ENCODE results near the gene DBP. TPM values are rescaled to one million over a fixed set of nuclear protein-coding genes. Genes with fewer than 3 reads are reported as not detected.
"Not testable (repeated sequence)": the region's sequence is repeated elsewhere in the genome, so short reads cannot be mapped to it uniquely, and the experiment has no call there.

DBP gene
- total RNA-seq, 2 donors from 2014 or later = 1.8 to 3.6 TPM

DNA sequence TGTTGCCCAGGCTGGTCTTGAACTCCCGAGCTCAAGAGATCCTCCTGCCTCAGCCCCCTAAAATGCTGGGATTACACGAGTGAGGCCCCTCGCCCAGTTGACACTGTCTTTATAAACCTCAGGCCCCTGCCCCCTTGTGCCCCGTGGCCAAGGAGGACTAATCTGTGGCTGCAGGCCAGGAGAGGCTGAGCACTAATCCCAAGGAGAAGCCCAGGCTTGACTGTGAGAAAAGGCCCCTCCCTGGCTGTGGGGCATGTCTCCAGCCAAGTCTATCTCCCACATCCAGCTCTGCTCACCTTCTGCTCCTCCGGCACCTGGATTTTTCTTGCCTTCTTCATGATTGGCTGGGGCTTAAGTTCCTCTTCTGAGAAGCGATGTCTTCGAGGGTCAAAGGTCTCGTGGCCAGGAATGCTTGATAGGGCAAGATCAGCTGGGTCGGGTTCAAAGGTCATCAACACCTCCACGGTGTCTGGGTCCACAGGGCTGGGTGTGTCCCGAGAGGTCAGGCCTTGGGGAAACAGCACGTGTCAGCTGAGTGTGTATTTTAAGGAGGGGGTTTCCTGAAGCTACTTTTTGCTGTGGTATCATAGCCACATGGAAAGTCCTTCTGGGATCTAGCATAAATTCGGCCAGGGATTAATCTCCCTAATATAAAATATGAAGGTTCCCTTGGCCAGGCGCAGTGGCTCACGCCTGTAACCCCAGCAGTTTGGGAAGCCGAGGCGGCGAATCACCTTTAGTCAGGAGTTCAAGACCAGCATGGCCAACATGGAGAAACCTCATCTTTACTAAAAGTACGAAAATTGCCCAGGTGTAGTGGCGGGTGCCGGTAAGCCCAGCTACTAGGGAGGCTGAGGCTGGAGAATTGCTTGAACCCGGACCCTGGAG is 3.8 kb downstream of the DBP start:
- DNase-seq (ENCODE audit: low spot score) = no peak
- intact Hi-C loops (cut with DNase I) = no loop called here

DNA sequence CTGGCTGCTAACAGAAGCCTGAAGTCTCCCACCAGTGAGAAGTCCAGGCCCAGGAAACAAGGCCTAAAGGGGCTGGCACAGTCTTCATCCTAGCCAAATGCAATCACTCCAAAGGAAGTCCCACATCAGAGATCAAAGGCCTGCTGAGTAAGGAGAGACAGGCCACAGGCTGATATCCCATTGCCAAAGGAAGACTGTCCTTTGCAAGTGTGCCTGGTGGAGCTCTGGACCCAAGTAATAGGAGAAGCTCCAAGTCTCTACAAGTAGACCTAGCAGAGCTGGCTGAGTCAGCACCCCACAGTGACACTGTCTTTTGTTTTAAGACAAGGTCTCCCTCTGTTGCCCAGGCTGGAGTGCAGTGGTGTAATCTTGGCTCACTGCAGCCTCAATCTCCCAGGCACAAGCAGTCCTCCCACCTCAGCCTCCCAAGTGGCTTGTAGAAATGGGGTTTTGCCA is 4.5 kb downstream of the DBP start:
- no peak for DNase-seq (ENCODE audit: low spot score)

GRCh38 chr19:48632286-48632685 is 4.9 kb downstream of the DBP start:
- intact Hi-C loops (cut with DNase I); DNase-seq (ENCODE audit: low spot score): not testable (repeated sequence)

More for the DNA sequence above, 4.5 kb downstream of the DBP start:
- intact Hi-C loops (cut with DNase I) = no loop called here

- intact Hi-C loops (cut with DNase I) = no loop called here
- no peak for DNase-seq (ENCODE audit: low spot score)
Measured at GRCh38 chr19:48631225-48631624, 6.0 kb downstream of the DBP start.

DNA sequence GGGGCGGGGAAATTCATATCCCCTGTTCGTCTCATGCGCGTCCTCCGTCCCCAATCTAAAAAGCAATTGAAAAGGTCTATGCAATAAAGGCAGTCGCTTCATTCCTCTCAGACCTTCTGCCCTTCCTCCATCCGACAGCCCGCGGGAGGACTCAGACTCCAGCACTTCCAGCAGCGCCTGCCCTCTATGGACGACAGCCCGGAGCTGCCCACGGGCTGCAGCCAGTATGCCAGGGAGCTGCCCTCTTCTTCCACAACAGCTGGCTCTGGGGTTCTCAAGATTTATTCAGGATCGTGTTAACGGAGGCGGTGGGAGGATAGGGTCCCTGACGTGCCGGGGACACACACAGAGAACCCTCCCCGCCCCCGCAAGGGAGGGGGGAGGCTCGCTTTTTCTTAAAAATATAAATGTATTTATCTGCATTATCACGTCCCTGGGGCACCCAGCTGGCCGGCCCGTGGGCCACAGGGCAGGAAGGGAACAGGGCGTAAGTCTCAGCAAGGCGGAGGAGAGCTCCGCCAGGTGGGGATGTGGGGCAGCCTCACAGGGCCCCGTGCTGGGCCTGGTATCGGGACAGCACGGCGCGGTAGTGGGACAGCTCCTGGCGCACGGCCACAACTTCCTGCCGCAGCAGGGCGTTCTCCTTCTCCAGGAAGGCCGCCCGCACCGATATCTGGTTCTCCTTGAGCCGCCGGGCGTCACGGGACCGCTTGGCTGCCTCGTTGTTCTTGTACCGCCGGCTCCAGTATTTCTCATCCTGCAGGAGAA is 6.7 kb downstream of the DBP start:
- peak; percentile 90 for DNase-seq (ENCODE audit: low spot score)
- intact Hi-C loops (cut with DNase I) = no loop called here

DNA sequence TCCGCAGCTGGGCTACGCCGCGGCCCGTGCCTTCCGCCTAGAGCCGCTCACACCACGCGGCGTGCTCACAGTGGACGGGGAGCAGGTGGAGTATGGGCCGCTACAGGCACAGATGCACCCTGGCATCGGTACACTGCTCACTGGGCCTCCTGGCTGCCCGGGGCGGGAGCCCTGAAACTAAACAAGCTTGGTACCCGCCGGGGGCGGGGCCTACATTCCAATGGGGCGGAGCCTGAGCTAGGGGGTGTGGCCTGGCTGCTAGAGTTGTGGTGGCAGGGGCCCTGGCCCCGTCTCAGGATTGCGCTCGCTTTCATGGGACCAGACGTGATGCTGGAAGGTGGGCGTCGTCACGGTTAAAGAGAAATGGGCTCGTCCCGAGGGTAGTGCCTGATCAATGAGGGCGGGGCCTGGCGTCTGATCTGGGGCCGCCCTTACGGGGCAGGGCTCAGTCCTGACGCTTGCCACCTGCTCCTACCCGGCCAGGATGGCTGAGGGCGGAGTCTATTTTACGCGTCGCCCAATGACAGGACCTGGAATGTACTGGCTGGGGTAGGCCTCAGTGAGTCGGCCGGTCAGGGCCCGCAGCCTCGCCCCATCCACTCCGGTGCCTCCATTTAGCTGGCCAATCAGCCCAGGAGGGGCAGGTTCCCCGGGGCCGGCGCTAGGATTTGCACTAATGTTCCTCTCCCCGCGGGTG is 7.4 kb downstream of the DBP start:
- intact Hi-C loops (cut with DNase I) = no loop called here
- no peak for DNase-seq (ENCODE audit: low spot score)

DNA sequence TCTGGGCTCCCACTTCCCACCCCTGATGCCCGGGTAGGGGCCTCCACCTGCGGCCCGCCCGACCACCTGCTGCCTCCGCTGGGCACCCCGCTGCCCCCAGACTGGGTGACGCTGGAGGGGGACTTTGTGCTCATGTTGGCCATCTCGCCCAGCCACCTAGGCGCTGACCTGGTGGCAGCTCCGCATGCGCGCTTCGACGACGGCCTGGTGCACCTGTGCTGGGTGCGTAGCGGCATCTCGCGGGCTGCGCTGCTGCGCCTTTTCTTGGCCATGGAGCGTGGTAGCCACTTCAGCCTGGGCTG is 7.9 kb downstream of the DBP start:
- no peak for DNase-seq (ENCODE audit: low spot score)
- intact Hi-C loops (cut with DNase I) = no loop called here

DNA sequence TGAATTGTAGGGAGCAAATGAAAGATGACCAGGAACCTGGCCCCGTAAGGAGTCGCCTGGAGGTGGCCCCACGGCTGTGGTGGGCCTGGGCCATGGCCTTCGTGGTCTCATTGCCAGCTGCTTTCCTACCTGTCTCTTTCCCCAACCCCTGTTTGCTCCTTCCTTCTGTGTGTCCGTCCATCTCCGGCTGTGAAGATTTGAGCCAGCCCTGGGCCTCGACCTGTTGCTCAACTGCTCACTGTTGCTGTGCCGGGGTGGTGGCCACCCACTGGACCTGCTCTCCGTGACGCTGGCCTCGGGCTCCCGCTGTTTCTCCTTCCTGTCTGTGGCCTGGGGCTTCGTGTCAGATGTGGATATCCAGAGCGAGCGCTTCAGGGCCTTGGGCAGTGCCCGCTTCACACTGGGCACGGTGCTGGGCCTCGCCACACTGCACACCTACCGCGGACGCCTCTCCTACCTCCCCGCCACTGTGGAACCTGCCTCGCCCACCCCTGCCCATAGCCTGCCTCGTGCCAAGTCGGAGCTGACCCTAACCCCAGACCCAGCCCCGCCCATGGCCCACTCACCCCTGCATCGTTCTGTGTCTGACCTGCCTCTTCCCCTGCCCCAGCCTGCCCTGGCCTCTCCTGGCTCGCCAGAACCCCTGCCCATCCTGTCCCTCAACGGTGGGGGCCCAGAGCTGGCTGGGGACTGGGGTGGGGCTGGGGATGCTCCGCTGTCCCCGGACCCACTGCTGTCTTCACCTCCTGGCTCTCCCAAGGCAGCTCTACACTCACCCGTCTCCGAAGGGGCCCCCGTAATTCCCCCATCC is 8.5 kb downstream of the DBP start:
- peak; percentile 83 for DNase-seq (ENCODE audit: low spot score)
- intact Hi-C loops (cut with DNase I) = no loop called here

- DNase-seq (ENCODE audit: low spot score) = peak; percentile 79
- intact Hi-C loops (cut with DNase I) = no loop called here
Measured at GRCh38 chr19:48627865-48628314, 9.3 kb downstream of the DBP start.

GRCh38 chr19:48627201-48627864 is 9.8 kb downstream of the DBP start:
- intact Hi-C loops (cut with DNase I) = no loop called here
- DNase-seq (ENCODE audit: low spot score) = peak; percentile 80

GRCh38 chr19:48625891-48626327 is 11.3 kb downstream of the DBP start:
- DNase-seq (ENCODE audit: low spot score) = peak; percentile 80
- intact Hi-C loops (cut with DNase I) = no loop called here

- intact Hi-C loops (cut with DNase I) = no loop called here
- DNase-seq (ENCODE audit: low spot score) = no peak
Measured at GRCh38 chr19:48624791-48625723, 12.1 kb downstream of the DBP start.

DNA sequence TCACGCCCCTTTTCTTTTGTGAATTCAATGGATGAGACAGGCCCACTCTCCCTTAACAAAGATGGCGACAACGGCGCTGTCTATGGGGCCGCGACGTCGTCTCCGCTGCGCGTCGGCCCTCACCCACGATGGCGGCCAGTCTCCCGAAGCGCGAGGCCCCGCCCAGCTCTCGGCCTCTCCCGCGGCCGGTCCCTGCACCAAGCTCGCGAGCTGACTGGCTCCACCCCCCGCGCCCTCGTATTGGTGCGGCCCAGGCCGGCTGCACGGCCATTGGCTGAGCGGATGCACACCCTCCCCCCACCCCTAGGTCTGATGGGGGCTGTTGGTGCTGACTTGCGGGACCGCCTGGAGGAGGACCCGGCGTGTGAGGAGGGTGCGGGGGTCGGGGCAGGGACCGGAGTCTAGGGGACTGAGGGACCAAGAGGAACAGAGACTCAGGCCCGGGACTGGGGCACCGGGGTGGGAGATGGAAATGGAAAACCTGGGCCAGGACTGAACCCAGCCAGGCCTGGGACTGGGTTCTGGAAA is 13.0 kb downstream of the DBP start:
- DNase-seq (ENCODE audit: low spot score) = peak; percentile 99
- intact Hi-C loops (cut with DNase I) = no loop called here

DNA sequence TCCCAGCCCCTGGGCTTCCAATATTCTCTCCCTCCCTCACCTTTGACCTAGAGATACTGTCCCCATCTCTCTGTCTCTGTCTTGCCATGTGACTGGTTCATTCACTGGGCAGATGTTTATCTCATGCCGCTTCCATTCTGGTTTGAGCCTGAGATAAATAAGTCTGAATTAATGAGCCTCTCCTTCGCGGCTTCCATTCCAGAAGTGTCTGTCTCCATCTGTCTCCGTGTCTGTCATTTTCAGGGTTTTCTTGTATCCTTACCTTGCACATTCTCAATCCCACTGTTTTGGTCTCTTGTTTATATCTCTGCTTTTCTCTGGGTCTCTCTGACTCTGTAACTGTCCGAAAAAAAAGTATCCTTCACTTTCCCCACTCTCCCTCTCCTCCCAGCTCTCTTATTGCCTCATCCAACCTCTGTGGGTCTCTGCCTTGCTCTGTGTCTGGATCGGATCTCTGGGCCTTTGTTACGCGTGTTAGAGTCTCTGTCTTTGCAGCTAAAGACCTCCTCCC is 13.6 kb downstream of the DBP start:
- intact Hi-C loops (cut with DNase I) = no loop called here
- DNase-seq (ENCODE audit: low spot score) = no peak

DNA sequence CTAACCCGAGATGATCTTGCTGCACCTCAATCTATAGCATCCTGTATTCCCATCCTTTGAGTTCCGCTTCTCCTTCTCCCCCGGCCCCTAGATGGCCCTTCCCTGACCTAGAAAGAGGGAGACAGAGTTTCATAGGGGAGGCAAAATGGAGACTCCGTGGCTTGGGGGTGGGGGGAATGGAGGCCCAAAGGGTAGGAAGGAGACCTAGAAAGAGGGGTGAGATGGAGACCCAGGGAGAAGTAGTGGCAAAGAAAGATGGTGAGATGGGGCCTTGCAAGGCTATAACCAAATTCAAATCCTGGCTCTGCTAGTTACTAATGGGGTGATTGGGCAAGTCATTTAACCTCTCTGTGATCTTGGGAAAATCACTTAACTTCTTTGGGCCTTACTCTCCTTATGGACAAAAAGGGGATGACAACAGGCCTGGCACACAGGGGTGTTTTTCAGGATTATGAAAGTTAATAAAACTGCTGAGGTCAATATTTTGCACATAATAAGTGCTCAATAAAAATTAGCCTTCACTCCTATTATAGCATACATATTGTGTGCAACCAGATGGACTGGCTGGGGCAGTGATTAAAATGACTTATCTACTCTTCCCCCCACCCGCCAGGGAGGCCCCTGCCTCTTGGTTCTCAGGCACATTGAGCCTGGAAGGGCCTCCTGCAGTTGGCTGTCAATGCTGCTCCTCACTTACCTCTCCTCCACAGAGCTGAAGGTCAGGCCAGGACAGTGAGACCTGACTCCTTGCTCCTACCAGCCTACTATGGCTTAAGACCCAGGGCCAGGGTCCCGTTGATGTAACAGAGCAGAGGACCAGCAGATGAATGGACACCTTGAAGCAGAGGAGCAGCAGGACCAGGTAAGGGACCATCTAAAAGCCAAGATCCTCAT is 17.2 kb downstream of the DBP start:
- intact Hi-C loops (cut with DNase I) = no loop called here

More for the DNA sequence above, 17.2 kb downstream of the DBP start:
- DNase-seq (ENCODE audit: low spot score) = no peak
